ENCODE data around the gene C1QTNF4. TPM values are rescaled to one million over a fixed set of nuclear protein-coding genes. Genes with fewer than 3 reads are reported as not detected.
"Not testable (repeated sequence)": the region's sequence is repeated elsewhere in the genome, so short reads cannot be mapped to it uniquely, and the experiment has no call there.

The C1QTNF4 gene
- total RNA-seq, 1 donor from 2014 or later = 0.49 TPM

- intact Hi-C loops (cut with micrococcal nuclease) = loop anchor here (1.0 kb wide), 1 partner anchor 28 kb away; no protein-coding TSS in a partner anchor
Measured at GRCh38 chr11:47569646-47570045, 24.6 kb downstream of the C1QTNF4 start.

- intact Hi-C loops (cut with micrococcal nuclease) = no loop called here
Measured at GRCh38 chr11:47566149-47566698, 28.0 kb downstream of the C1QTNF4 start.

- intact Hi-C loops (cut with micrococcal nuclease) = loop anchor here (1.0 kb wide), 3 partner anchors 12 to 77 kb away; partner anchors contain the start of genes CELF1, KBTBD4 and MTCH2
Measured at GRCh38 chr11:47565340-47566148, 28.7 kb downstream of the C1QTNF4 start, which contains the start of gene PTPMT1. PTPMT1 (plus strand) TSS chr11:47565599; CDS start chr11:47565623, 24 bp downstream.

GRCh38 chr11:47564933-47565339, 29.3 kb downstream of the C1QTNF4 start:
- intact Hi-C loops (cut with micrococcal nuclease) = loop anchor here (1.0 kb wide), 3 partner anchors 12 to 77 kb away; partner anchors contain the start of genes CELF1, KBTBD4 and MTCH2

- intact Hi-C loops (cut with micrococcal nuclease) = not testable (repeated sequence)
Measured at GRCh38 chr11:47564366-47564765, 29.8 kb downstream of the C1QTNF4 start.

GRCh38 chr11:47562393-47562792, 31.8 kb downstream of the C1QTNF4 start:
- intact Hi-C loops (cut with micrococcal nuclease) = not testable (repeated sequence)

- intact Hi-C loops (cut with micrococcal nuclease) = no loop called here
Measured at GRCh38 chr11:47560426-47560825, 33.8 kb downstream of the C1QTNF4 start.

GRCh38 chr11:47558695-47559094, 35.5 kb downstream of the C1QTNF4 start:
- intact Hi-C loops (cut with micrococcal nuclease) = loop anchor here (10.0 kb wide), 1 partner anchor 446 kb away; no protein-coding TSS in a partner anchor

- intact Hi-C loops (cut with micrococcal nuclease) = loop anchor here (10.0 kb wide), 1 partner anchor 448 kb away; no protein-coding TSS in a partner anchor
Measured at GRCh38 chr11:47557004-47557403, 37.2 kb downstream of the C1QTNF4 start.

- intact Hi-C loops (cut with micrococcal nuclease) = loop anchor here (1.0 to 10.0 kb wide), 17 partner anchors 12 to 936 kb away; partner anchors contain the start of genes AGBL2, ARHGAP1, ATG13 and DDB2
Measured at GRCh38 chr11:47553406-47553743, 40.8 kb downstream of the C1QTNF4 start.

GRCh38 chr11:47552566-47553405, 41.4 kb downstream of the C1QTNF4 start, which contains the start of gene CELF1:
CELF1 (minus strand) TSS chr11:47553132; CDS start chr11:47499523, 53,609 bp downstream.
- intact Hi-C loops (cut with micrococcal nuclease) = loop anchor here (1.0 to 10.0 kb wide), 17 partner anchors 13 to 935 kb away; partner anchors contain the start of genes AGBL2, ARHGAP1, ATG13 and DDB2

GRCh38 chr11:47552056-47552565, 42.1 kb downstream of the C1QTNF4 start:
- intact Hi-C loops (cut with micrococcal nuclease) = loop anchor here (2.0 to 10.0 kb wide), 5 partner anchors 43 to 935 kb away; partner anchors contain the start of genes ATG13, HARBI1 and SLC39A13

- intact Hi-C loops (cut with micrococcal nuclease) = loop anchor here (5.0 to 10.0 kb wide), 4 partner anchors 64 to 934 kb away; partner anchors contain the start of genes ATG13, HARBI1 and SLC39A13
Measured at GRCh38 chr11:47551086-47551485, 43.1 kb downstream of the C1QTNF4 start.

- intact Hi-C loops (cut with micrococcal nuclease) = loop anchor here (5.0 to 10.0 kb wide), 4 partner anchors 63 to 933 kb away; partner anchors contain the start of genes ATG13, HARBI1 and SLC39A13
Measured at GRCh38 chr11:47550288-47551047, 43.7 kb downstream of the C1QTNF4 start.

- intact Hi-C loops (cut with micrococcal nuclease) = not testable (repeated sequence)
Measured at GRCh38 chr11:47546274-47546673, 47.9 kb downstream of the C1QTNF4 start.

GRCh38 chr11:47545298-47545697, 48.9 kb downstream of the C1QTNF4 start:
- intact Hi-C loops (cut with micrococcal nuclease) = no loop called here

GRCh38 chr11:47541070-47541469, 53.1 kb downstream of the C1QTNF4 start:
- intact Hi-C loops (cut with micrococcal nuclease) = loop anchor here (1.0 kb wide), 1 partner anchor 28 kb away; no protein-coding TSS in a partner anchor

- intact Hi-C loops (cut with micrococcal nuclease) = no loop called here
Measured at GRCh38 chr11:47539681-47540039, 54.6 kb downstream of the C1QTNF4 start.
